K562 (cell line): ENCODE results near the gene HSF4. TPM values are rescaled to one million over a fixed set of nuclear protein-coding genes. Genes with fewer than 3 reads are reported as not detected.

ENCODE experiments used
- CREB3L1 ChIP-seq: fragments of 450-650 bp; IDR thresholded peaks from 2 replicates; pipeline ENCODE4 v1.6.1; 2014; ENCODE audit warnings: low read depth, mild to moderate bottlenecking, moderate library complexity, borderline replicate concordance
- MECOM ChIP-seq: fragments of 250-450 bp; sonication (Bioruptor Pico); IDR thresholded peaks from 2 replicates; pipeline ENCODE4 v1.8.0; 2022; ENCODE audit warnings: inconsistent platforms
- SIX5 ChIP-seq, 2 experiments: IDR thresholded peaks; 2 replicates each; pipeline ENCODE4 v1.6.1; 2011; ENCODE audit warnings: low read length in 2 of 2, borderline replicate concordance in 1 of 2, low read depth in 1 of 2, mild to moderate bottlenecking in 1 of 2, moderate library complexity in 1 of 2; ENCODE audit not compliant: insufficient read depth in 1 of 2
- SMAD2 ChIP-seq: fragments of 150-350 bp; IDR thresholded peaks from 2 replicates; pipeline ENCODE4 v1.6.1; 2014; ENCODE audit warnings: low read depth, mild to moderate bottlenecking, low read length
- TEAD1 ChIP-seq, 2 experiments: fragments of 450-650 bp in 1 of 2; sonication (generic) in 1 of 2; formaldehyde crosslinking; IDR thresholded peaks; 2 replicates each; pipeline versions ENCODE4 v1.4.0 to v1.8.0; 2020 to 2022; ENCODE audit warnings: mild to moderate bottlenecking in 2 of 2, missing genetic modification reagents in 1 of 2
- THRA ChIP-seq: fragments of 450-650 bp; IDR thresholded peaks from 2 replicates; pipeline ENCODE4 v1.6.1; 2017; ENCODE audit warnings: mild to moderate bottlenecking, moderate library complexity
- ZNF277 ChIP-seq: fragments of 250-450 bp; sonication (Bioruptor Pico); IDR thresholded peaks from 2 replicates; pipeline ENCODE4 v1.8.0; 2022; ENCODE audit warnings: inconsistent platforms, mild to moderate bottlenecking, moderate library complexity, borderline replicate concordance
- ZNF79 ChIP-seq: fragments of 250-450 bp; sonication (Bioruptor Pico); IDR thresholded peaks from 2 replicates; pipeline ENCODE4 v1.4.0; 2020; ENCODE audit warnings: low read depth, mild to moderate bottlenecking, moderate library complexity
- polyA plus RNA-seq, 8 experiments: library from polyadenylated mRNA; depleted of rRNA in 4 of 8; stranded (reverse) in 5 of 8; unstranded in 3 of 8; fragments of >200 nt; fragmentation: Nextera tagmentation in 2 of 8; fragmentation: Illumina TruSeq in 1 of 8; extraction: Ambion mirVana in 2 of 8; extraction: Trizol in 1 of 8; gene quantifications; 2 replicates each; pipeline versions ENCODE4 v1.2.1 to v1.2.3, GENCODE V29; 2011 to 2014; ENCODE audit warnings: inconsistent platforms in 1 of 8, missing spikeins in 1 of 8
- total RNA-seq, 7 experiments: library from RNA; depleted of rRNA in 6 of 7; stranded (reverse); fragments of >200 nt in 6 of 7; fragmentation: Illumina TruSeq in 2 of 7; extraction: Trizol in 2 of 7; gene quantifications; 2 replicates each; pipeline versions ENCODE4 v1.2.1 to v1.2.3, GENCODE V29; 2011 to 2021; ENCODE audit warnings: low replicate concordance in 1 of 7

Gene HSF4
- total and polyA plus RNA-seq, 9 of the 15 experiments (the other 6 are each of a cell fraction or from before 2014, with no cell fraction given): 0.50 to 35.4 (median 8.8) TPM; not detected in 1

GRCh38 chr16:67213197-67214019, 48.9 kb downstream of the HSF4 start (continued):
- TF ChIP-seq ZNF277 (CRISPR knock-in tag): no peak
- no peak for TF ChIP-seq TEAD1 (CRISPR knock-in tag; IDR thresholded peaks at IDR 0.05)
- no peak for TF ChIP-seq SIX5 (IDR thresholded peaks at IDR 0.05; ENCODE audit: borderline replicate concordance in 1 of 2, insufficient read depth in 1 of 2, low read depth in 1 of 2, low read length in 2 of 2)
- no peak for TF ChIP-seq CREB3L1
- TF ChIP-seq THRA: no peak
- no peak for TF ChIP-seq MECOM (CRISPR knock-in tag)
- no peak for TF ChIP-seq SMAD2
- TF ChIP-seq ZNF79 (CRISPR knock-in tag): no peak
- TF ChIP-seq, all 486 proteins: peak for 0
